ENCODE measurements around the gene PTRH1. TPM values are rescaled to one million over a fixed set of nuclear protein-coding genes. Genes with fewer than 3 reads are reported as not detected.

PTRH1 gene
- polyA plus RNA-seq, 1 experiment: 5.2 TPM

- no peak for TF ChIP-seq CTCF (IDR thresholded peaks at IDR 0.05; ENCODE audit: low read depth, low read length)
- CTCF ChIA-PET: no interaction called here
- POLR2A ChIA-PET: no interaction called here
- Histone ChIP-seq H3K27ac (ENCODE audit: low read depth, low read length) (no peak overlapping the region), H3K27me3 (ENCODE audit: control insufficient read depth, insufficient read depth, low read length) (no peaks in the 10 kb centered on the region), H3K4me3 (ENCODE audit: low read depth, low read length) (no peak overlapping the region), H3K9me3 (ENCODE audit: control insufficient read depth, insufficient read depth, low read length) (peaks cover 2% of the 10 kb centered on the region)
- DNase-seq (ENCODE audit: low read depth, low spot score): no peak
Measured at GRCh38 chr9:127712371-127712770, 3.1 kb downstream of the PTRH1 start.

- peaks cover 2% of the 10 kb centered on the region for H3K9me3 ChIP-seq (ENCODE audit: control insufficient read depth, insufficient read depth, low read length)
- TF ChIP-seq CTCF (IDR thresholded peaks at IDR 0.05; ENCODE audit: low read depth, low read length): no peak
- no peaks in the 10 kb centered on the region for H3K27me3 ChIP-seq (ENCODE audit: control insufficient read depth, insufficient read depth, low read length)
- H3K4me3 ChIP-seq (ENCODE audit: low read depth, low read length): no peak overlapping the region
- no peak overlapping the region for H3K27ac ChIP-seq (ENCODE audit: low read depth, low read length)
- POLR2A ChIA-PET: no interaction called here
- no peak for DNase-seq (ENCODE audit: low read depth, low spot score)
- CTCF ChIA-PET: no interaction called here
Measured at GRCh38 chr9:127711831-127712274, 3.6 kb downstream of the PTRH1 start.

- POLR2A ChIA-PET: no interaction called here
- TF ChIP-seq CTCF (IDR thresholded peaks at IDR 0.05; ENCODE audit: low read depth, low read length): no peak
Measured at GRCh38 chr9:127711226-127711701, 4.2 kb downstream of the PTRH1 start.

GRCh38 chr9:127710204-127710783 lies 5.2 kb downstream of the PTRH1 start:
- Histone ChIP-seq H3K27me3 (ENCODE audit: control insufficient read depth, insufficient read depth, low read length) (no peaks in the 10 kb centered on the region), H3K4me3 (ENCODE audit: low read depth, low read length) (no peak overlapping the region), H3K27ac (ENCODE audit: low read depth, low read length) (no peak overlapping the region), H3K9me3 (ENCODE audit: control insufficient read depth, insufficient read depth, low read length) (peaks cover 2% of the 10 kb centered on the region)
- ChIA-PET CTCF (no interaction called here), POLR2A (interaction anchor here (1.2 kb wide), 1 partner anchor 82 kb away, joined by 5 read pairs; no protein-coding TSS in a partner anchor)
- no peak for TF ChIP-seq CTCF (IDR thresholded peaks at IDR 0.05; ENCODE audit: low read depth, low read length)
- DNase-seq (ENCODE audit: low read depth, low spot score): no peak

More at GRCh38 chr9:127711226-127711701, 4.2 kb downstream of the PTRH1 start:
- no peak overlapping the region for H3K4me3 ChIP-seq (ENCODE audit: low read depth, low read length)
- no peak for DNase-seq (ENCODE audit: low read depth, low spot score)
- no peaks in the 10 kb centered on the region for H3K27me3 ChIP-seq (ENCODE audit: control insufficient read depth, insufficient read depth, low read length)
- H3K27ac ChIP-seq (ENCODE audit: low read depth, low read length): no peak overlapping the region
- CTCF ChIA-PET: no interaction called here
- peaks cover 2% of the 10 kb centered on the region for H3K9me3 ChIP-seq (ENCODE audit: control insufficient read depth, insufficient read depth, low read length)

GRCh38 chr9:127708952-127709587 lies 6.4 kb downstream of the PTRH1 start:
- CTCF ChIA-PET: no interaction called here
- TF ChIP-seq CTCF (IDR thresholded peaks at IDR 0.05; ENCODE audit: low read depth, low read length): no peak

More at GRCh38 chr9:127708952-127709587, 6.4 kb downstream of the PTRH1 start:
- no peak overlapping the region for H3K4me3 ChIP-seq (ENCODE audit: low read depth, low read length)
- no peak for DNase-seq (ENCODE audit: low read depth, low spot score)
- H3K27me3 ChIP-seq (ENCODE audit: control insufficient read depth, insufficient read depth, low read length): no peaks in the 10 kb centered on the region
- H3K27ac ChIP-seq (ENCODE audit: low read depth, low read length): peak overlapping the region; percentile 21
- peaks cover 2% of the 10 kb centered on the region for H3K9me3 ChIP-seq (ENCODE audit: control insufficient read depth, insufficient read depth, low read length)
- POLR2A ChIA-PET: interaction anchor here (1.2 kb wide), 1 partner anchor 83 kb away, joined by 5 read pairs; no protein-coding TSS in a partner anchor

Data from AG04450 (cell line).